GM19397 (cell line): ENCODE results near the gene PGBD5.

Source experiments
- ATAC-seq: cut with Tn5 transposase; IDR thresholded peaks from one replicate; pipeline ENCODE4 v1.9.1; 2021; ENCODE audit warnings: mild to moderate bottlenecking, moderate library complexity; ENCODE audit not compliant: unreplicated experiment

Gene PGBD5

GRCh38 chr1:230379928-230380327 lies 46.2 kb downstream of the PGBD5 start:
- ATAC-seq: no peak

- no peak for ATAC-seq
Measured at GRCh38 chr1:230379462-230379861, 46.7 kb downstream of the PGBD5 start.

- no peak for ATAC-seq
Measured at GRCh38 chr1:230377851-230378250, 48.3 kb downstream of the PGBD5 start.

GRCh38 chr1:230377324-230377723 lies 48.8 kb downstream of the PGBD5 start:
- no peak for ATAC-seq

- ATAC-seq: no peak
Measured at GRCh38 chr1:230376296-230376695, 49.8 kb downstream of the PGBD5 start.

GRCh38 chr1:230375780-230376179 lies 50.4 kb downstream of the PGBD5 start:
- ATAC-seq: no peak

- ATAC-seq: no peak
Measured at GRCh38 chr1:230375147-230375546, 51.0 kb downstream of the PGBD5 start.

GRCh38 chr1:230371923-230372703 lies 54.0 kb downstream of the PGBD5 start:
- no peak for ATAC-seq

GRCh38 chr1:230370109-230370508 lies 56.0 kb downstream of the PGBD5 start:
- ATAC-seq: no peak

- ATAC-seq: no peak
Measured at GRCh38 chr1:230368871-230369270, 57.3 kb downstream of the PGBD5 start.

- ATAC-seq: no peak
Measured at GRCh38 chr1:230368363-230368762, 57.8 kb downstream of the PGBD5 start.

- ATAC-seq: no peak
Measured at GRCh38 chr1:230366504-230366915, 59.6 kb downstream of the PGBD5 start.

- ATAC-seq: no peak
Measured at GRCh38 chr1:230365723-230366307, 60.3 kb downstream of the PGBD5 start.

GRCh38 chr1:230362949-230363348 lies 63.2 kb downstream of the PGBD5 start:
- no peak for ATAC-seq

GRCh38 chr1:230361941-230362340 lies 64.2 kb downstream of the PGBD5 start:
- no peak for ATAC-seq

- no peak for ATAC-seq
Measured at GRCh38 chr1:230359992-230360668, 66.0 kb downstream of the PGBD5 start.

- ATAC-seq: no peak
Measured at GRCh38 chr1:230356869-230357794, 69.0 kb downstream of the PGBD5 start.

GRCh38 chr1:230356190-230356589 lies 69.9 kb downstream of the PGBD5 start:
- ATAC-seq: no peak

- ATAC-seq: no peak
Measured at GRCh38 chr1:230355594-230355993, 70.5 kb downstream of the PGBD5 start.

GRCh38 chr1:230355128-230355527 lies 71.0 kb downstream of the PGBD5 start:
- ATAC-seq: no peak

- no peak for ATAC-seq
Measured at GRCh38 chr1:230354005-230354404, 72.1 kb downstream of the PGBD5 start.
